CD4-positive, alpha-beta T cell treated with Interleukin-1 beta for 1 hour (primary cell): ENCODE measurements around the gene CEP350.
A peak's percentile ranks its signal among the peaks of the same experiment; 100 is the strongest.
"Not testable (repeated sequence)": the region's sequence is repeated elsewhere in the genome, so short reads cannot be mapped to it uniquely, and the experiment has no call there.

Experiments used
- DNase-seq, 2 donors: peaks; one replicate each; pipeline ENCODE4 v3.0.0-alpha.2; 2020 to 2022

Gene CEP350

DNA sequence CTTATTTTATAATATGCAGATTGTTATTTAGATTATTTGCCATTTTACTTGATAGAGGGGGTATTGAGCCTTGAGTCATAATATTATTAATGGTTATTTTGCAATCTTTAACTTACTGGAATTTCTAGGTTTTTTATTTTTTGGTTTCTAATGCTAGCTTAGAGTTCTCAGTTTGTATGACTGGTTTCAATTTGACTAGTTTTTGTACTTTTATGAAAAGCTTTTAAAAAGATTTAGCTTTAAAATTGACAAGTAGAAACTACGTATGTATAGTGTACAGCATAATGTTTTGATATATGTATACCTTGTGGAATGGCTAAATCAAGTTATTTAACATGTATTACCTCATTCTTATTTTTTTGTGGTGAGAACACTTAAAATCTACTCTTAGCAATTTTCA lies 41.5 kb downstream of the CEP350 start:
- no peak for DNase-seq

DNA sequence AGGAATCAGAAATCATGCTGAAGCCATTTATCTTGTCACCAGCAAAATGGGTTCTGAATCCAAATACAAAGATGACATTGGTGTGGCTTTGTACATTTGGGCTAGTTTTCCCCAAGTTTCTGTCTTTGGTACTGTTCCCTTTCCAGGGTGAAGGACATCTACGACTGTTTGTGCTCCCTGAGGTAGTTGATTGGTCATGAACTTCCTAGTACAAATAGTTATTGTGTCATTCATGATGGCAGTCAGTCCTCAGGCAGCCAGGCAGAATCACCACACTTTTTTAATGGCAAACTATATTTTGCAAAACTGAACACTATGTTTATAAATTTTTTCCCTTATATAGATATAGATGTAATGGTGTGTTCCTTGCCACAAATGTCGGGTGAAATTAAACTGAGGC lies 46.0 kb downstream of the CEP350 start:
- DNase-seq, result no peak

DNA sequence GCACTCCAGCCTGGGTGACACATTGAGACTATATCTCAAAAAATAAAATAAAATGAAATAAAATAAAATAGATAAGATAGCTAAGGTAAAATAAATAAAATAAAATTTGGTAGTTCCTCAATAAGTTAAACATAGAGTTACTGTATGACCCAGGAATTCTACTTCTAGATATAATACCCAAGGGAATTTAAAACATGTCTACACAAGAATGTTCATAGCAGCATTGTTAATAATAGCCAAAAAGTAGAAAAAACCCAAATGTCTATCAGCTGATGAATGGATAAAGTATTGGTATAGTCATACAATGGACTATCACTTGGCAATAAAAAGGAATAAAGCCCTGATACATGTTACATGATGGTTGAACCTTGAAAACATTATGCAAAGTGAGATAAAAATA lies 47.8 kb downstream of the CEP350 start:
- DNase-seq, result no peak

DNA sequence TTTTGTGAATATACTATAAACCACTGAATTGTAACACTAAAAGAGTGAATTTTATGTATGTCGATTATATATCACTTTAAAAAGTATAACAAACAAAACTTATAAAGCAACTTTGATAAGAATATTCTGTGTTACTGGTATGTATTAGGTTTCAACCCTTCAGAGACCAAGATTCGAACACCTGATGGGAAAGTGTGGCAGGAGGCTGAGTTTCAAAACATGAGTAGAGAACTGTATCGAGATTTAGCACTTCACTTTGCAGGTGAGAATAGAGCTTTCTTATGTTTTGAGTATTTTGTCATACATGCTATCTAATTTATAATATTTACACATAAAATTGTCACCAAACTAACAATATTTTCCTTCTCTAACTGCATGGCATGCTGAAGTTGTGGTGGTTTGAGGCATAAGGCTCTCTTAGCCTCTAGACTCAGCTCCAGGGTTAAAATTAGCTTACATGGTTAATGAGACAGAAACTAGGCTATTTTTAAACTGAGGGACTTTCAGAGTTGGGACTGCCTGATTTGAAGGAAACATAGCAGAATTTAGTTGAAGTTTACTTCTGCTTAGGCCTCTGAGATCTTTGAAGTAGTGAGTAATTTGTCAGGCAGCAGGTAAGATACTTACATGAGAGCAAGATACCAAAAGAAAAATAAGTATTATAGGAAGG lies 48.6 kb downstream of the CEP350 start:
- DNase-seq, result no peak

DNA sequence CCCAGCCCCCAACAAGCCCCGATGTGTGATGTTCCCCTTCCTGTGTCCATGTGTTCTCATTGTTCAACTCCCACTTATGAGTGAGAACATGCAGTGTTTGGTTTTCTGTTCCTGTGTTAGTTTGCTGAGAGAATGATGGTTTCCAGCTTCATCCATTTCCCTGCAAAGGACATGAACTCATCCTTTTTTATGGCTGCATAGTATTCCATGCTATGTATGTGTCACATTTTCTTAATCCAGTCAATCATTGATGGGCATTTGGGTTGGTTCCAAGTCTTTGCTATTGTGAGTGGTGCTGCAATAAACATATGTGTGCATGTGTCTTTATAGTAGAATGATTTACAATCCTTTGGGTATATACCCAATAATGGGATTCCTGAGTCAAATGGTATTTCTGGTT lies 52.2 kb downstream of the CEP350 start:
- DNase-seq, result not testable (repeated sequence)

DNA sequence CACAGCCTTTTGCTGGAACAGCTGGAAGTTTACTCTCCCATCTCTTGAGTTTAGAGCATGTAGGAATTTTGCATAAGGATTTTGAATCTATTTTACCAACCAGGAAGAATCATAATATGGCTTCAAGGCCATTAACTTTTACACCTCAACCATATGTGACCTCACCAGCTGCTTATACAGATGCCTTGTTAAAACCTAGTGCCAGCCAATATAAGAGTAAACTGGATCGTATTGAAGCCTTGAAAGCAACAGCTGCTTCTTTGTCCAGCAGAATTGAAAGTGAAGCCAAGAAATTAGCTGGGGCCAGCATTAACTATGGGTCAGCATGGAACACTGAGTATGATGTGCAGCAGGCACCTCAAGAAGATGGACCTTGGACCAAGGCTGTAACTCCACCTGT lies 65.4 kb downstream of the CEP350 start:
- no peak for DNase-seq

DNA sequence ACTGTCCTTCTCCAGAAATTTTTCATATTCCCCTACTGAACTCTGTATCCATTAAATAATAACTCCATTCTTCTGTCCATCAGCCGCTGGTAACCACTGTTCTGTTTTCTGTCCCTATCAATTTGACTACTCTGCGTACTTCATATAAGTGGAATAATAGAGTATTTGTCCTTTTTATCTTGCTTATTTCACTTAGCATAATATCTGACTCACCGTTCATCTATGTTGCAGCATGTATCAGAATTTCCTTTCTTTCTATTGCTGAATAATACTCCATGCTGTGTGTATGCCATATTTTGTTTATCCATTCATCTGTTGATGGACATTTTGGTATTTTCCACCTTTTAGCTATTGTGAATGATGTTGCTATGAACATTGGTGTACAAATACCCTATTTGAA lies 71.9 kb downstream of the CEP350 start:
- no peak for DNase-seq

DNA sequence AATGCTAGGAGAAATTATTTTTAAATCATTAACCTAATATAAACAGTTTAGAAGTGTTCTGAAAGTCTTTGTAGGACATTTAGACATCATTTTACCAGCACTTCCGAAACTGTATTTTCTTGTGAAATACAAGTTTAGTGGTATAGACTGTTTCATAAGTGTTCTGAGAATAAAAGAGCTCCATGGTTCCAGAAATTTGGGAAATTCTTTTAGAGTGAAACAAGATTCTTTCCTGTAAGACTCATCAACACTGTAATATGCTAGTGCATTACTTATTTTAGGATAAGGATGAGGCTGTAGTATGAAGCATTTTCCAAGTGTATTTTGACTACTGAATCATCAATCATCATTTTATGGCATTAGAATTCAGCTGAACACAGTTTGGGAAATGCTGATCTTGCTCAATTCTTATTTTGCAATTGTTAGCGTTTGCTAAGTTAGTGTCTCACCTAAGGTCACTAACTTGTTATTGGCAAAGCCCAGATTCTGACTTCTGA lies 73.4 kb downstream of the CEP350 start:
- no peak for DNase-seq

DNA sequence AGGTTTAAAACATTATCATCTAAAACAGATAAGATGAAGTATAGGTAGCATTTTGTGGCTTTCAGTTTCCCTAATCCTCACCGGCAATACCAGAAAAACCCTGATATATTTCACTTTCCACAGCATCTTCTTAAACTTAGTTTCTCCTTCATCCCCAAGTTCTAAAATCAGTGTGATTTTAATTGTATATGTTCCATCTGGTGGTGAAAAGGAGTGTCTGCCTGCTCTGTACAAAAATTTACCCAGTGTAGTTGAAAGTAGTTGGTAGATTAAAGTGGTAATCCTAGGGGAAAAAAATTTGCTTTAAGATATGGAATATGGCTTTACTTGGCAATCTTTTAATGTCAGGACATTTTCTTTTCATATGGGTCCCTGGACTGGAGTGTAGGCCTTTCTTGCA lies 74.3 kb downstream of the CEP350 start:
- no peak for DNase-seq

DNA sequence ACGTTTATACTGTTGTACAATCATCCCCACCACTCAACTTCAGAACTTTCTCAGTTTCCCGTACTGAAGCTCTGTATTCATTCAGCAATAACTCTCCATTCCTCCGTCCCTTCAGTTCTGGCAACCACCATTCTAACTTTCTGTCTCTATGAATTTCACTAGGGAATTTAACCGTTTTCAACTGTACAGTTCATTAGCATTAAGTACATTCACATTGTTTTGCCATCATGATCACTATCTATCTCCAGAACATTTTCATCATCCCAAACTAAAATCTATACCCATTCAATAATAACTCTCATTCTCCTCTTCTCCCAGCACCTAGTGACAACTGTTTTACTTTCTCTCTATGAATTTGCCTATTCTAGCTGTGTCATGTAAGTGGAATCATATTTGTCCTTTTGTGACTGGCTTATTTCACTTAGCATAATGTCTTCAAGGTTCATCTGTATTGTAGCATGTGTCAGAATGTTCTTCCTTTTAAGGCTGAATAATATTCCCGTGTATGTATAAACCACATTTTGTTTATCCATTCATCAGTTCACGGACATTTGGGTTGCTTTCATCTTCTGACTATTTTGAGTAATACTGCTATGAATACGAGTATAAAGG lies 75.0 kb downstream of the CEP350 start:
- DNase-seq, result no peak

DNA sequence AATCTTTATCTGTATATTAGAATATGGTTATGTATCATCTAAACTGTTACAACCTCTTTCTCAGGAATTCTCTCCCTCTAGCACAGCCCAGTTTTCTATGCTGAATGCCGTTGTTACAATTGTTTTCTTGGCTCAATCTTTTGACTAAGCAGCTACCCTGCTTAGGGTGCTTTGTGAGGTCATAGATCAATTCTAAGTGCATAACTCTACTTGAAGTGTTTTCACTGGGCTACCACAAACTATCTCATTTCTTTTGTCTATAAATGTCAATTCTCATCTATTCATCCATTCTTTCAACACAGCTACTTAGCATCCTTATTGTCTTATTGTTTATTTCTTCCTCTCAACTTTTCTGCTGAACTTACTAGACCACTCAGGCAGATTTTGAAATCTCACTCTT lies 77.1 kb downstream of the CEP350 start:
- no peak for DNase-seq

DNA sequence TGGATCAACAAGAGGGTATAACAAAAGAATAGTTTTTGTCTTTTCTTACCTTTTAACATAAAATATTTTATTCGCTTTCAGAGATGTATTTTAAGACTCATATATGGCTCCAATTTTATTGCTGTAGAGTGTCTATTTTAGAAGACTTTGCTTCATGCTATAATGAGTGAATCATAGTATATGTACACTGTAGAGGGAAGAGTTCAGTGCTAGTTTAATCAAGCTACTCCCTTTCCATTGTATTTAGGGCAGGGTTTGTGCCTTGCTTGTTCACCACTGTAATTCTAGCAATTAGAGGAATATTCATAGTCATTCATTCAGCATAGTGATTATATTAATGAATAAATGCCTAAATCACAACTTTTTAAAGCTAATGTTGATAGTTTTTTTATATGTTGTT lies 78.8 kb downstream of the CEP350 start:
- no peak for DNase-seq

DNA sequence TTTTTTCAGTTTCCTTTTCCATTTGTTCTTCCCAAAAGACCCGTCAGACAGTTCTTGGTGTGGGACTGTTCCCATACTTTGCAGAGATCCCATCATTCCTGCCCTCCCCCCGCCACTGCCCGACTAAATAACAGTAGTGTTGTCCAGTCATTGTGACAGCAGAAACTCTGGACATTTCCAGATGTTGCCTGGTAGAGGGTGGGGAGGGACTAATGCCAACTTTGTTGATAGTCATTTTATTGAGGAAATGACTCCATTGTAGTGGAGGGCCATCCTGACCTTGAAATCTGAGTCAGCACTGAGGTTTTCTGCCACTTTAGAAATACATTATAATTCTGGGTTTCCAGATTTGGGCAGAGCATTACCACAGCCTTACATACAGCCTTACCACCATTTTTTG lies 85.4 kb downstream of the CEP350 start:
- no peak for DNase-seq

DNA sequence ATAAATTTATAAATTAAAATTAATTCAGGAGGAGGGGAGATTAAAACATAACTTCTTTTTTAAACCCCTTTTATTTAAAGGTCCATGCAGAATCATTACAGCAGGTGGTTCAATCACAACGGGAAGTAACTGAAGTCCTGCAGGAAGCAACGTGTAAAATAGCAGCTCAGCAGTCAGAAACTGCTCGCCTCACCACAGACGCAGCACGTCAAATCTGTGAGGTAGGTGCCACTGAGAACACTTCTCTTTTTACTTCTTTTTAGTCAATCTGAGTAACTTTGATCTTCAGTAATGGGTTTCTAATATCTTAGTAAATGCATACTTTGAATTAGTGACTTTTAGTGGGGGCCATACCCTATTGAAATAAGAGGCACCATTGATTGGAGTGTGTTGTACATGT lies 87.0 kb downstream of the CEP350 start:
- DNase-seq, result peak in 1 of 2 donors; percentile 4

DNA sequence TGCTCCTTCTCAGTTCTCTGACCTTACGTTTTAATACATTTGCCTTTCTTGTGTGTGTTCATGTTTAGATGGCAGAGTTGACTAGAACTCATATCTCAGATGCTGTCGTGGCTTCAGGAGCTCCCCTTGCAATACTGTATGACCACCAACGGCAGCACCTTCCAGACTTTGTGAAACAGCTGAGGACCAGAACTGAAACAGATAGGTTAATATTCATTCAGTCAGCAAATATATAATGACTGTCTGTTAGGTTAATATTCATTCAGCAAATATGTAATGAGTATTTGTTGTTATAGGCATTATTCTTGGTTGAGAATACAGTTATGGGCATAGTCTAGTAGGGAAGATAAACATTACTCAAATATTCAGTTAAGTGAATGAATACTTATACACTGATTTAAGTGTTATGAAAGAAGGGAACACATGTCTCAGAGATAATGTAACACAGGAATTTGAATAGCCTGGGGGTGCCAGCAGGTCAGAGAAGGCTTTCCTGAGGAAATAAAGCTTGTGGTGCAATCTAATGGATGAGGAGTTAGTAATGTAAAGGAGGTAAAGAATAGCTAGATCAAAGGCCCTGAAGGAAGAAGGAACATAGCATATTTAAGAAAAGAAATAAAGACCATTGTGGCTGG lies 88.5 kb downstream of the CEP350 start:
- no peak for DNase-seq

DNA sequence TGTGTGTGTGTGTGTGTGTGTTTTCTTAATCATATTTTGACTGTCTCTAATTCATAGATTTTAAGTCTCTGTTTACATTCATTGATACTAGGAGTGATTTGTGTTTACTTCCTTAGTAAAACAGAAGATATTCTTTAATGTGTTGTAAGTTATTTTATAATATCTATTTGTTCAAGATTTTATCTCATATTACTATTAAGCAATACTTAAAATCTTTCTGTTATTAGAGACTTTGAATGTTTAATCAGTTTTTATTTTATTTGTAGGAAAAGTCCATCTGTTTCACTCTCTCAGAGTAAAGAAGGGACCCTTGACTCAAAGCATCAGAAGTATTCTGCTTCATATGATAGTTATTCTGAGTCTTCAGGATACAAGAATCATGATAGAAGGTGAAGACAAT lies 89.2 kb downstream of the CEP350 start:
- no peak for DNase-seq

DNA sequence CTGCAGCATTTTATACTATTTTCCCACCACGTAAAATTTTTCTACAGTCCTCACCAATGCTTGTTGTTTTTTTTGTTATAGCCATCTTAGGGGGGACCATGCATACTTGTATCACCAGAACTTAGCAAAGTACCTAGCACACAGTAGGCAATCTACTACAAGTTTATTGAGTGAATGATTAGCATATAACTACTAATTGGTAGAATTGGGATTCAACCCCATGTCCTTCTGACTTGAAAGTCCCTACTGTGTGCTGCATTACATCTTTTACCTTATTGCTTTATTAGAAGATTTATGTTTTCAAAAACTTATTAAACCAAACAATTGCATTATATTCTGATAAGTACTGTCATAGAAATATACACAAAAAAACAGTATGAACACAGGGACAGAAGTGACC lies 92.1 kb downstream of the CEP350 start:
- DNase-seq, result no peak

DNA sequence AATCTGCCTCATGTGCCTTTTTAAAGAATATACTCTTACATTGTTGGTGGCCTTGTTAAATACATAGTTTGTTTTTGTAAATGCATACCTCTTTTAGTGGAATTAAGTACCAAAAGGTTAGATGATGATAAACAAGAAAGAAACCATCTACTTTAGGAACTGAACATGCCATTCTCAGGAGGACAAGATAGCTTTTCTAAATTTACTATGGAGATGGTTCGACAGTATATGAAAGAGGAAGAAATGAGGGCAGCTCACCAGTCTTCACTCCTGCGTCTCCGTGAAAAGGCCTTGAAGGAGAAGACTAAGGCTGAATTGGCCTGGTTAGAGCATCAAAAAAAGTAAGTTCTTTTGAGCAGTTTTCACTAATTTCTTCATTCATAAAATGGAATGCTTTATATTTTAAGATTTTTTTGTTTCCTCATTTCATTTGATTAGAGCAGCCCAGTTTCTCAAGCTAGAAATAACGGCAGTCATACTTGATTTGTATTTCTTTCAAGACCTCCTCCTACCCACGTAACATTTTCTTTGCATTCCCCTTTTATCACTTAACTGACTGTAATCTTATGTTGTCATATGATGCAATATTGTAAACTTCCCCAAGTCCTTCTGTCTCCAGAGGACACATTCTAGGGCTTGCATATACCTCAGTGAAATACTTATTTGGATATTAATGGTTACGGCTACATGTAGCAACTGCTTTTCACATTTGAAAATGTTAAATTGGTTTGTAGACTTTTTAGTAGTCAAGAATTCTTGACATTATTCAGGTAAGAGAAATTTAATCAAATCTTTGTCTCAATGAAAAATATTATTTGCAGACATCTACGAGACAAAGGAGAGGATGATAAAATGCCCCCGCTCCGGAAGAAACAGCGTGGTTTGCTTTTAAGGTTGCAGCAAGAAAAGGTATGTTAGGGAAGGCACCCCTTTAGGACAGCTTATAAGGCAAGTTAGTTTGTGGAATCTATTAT lies 99.3 kb downstream of the CEP350 start:
- no peak for DNase-seq

DNA sequence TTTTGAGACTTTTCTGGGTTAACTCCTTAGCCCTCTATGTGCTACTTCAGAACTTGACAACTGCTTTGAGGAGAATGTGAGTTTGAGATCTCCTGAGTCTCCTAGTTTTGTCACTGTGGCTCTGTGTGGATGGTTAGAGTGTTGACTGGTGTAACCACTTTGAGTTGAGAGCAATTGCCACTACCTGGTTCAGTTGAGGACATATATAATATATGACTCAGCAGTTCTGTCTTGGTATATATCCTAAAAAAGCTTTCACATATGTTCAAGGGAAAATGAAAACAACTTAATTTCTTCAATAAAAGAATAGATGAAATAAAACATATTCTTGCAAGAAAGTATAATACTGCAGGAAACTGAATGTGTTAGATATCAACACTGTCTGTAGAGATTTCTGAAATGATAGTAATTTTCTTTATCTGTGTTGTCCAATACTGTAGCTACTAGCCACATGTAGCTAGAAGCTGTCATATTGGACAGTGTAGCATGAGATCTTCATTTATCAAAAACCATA lies 103.3 kb downstream of the CEP350 start:
- DNase-seq, result no peak

DNA sequence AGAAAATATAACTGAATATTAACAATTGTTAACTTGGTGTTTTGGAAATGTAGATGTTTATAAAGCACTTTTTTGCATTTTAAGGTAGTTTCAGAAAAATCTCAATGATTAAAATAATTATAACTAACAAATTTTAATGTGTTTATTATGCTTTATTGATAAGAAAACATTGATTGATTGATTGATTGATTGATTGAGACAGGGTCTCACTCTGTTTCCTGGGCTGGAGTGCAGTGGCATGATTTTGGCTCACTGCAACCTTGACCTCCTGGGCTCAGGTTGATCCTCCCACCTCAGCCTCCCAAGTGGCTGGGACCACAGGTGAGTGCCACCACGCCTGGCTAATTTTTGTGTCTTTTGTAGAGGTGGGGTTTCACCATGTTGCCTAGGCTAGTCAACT lies 106.4 kb downstream of the CEP350 start:
- no peak for DNase-seq

DNA sequence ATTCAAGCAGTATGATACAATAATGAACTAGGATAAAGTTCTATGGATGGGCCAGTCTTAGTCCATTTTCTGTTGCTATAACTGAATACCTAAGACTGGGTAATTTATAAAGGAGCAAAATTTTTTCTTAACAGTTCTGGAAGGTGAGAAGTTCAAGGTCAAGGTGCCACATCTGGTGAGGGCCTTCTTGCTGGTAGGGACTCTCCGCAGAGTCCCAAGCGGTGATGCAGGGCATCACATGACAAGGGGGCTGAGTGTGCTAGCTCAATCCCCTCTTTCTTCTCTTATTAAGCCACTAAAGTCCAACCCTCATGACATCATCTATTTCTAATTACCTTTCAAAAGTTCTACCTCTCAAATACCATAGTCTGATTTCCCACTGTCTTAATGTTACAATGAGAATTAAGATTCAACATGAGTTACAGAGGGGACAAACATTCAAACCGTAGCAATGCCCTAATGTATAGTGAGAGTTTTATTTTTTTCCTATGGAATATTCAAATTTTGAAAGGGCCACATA lies 107.9 kb downstream of the CEP350 start:
- DNase-seq, result no peak

DNA sequence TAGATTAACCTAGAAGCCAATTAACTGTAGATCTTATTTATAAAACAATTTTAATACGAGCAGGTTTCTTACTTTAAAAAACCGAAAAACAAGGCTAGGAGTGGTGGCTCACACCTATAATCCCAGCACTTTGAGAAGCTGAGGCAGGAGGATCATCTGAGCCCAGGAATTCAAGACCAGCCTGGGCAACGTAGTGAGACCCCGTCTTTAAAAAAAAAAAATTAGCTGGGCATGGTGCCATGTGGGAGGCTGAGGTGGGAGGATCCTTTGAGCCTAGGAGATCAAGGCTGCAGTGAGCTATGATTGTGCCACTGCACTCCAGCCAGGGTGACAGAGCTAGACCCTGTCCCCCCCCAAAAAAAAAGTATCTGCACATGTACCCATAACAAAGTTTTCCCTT lies 110.8 kb downstream of the CEP350 start:
- DNase-seq, result no peak

DNA sequence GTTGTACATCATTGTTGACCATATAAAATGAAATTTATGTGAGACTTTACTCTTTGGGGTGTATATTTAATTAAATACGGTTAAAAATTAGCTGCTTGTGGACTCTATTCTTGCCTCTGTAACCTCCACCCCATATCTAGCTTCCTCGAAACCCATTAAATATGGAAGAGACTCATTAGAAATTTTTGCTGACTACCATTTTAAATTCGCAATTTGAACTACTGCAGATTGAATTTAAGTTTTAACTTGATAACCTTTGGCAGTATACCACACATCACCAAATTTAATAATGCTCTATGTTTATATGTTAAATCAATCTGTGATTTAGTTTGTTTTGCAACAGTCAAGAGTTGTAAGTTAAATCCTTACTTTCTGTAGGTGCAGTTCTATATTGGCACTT lies 111.5 kb downstream of the CEP350 start:
- no peak for DNase-seq
